Activated naive CD4-positive, alpha-beta T cell (primary cell): Measurements from ENCODE around the gene SCGB1A1.

Experiments
- DNase-seq, 4 experiments: peaks; one replicate each; lab custom pipeline; 2025; lab: John Stamatoyannopoulos, UW

The SCGB1A1 gene

GRCh38 chr11:62398011-62398994, 20.5 kb upstream of the SCGB1A1 start:
- DNase-seq, result no peak

GRCh38 chr11:62399172-62399877, 19.5 kb upstream of the SCGB1A1 start:
- DNase-seq, result no peak

- DNase-seq, result no peak
These were observed 19.0 kb upstream of the SCGB1A1 start for GRCh38 chr11:62399878-62400266.

GRCh38 chr11:62400281-62400680, 18.6 kb upstream of the SCGB1A1 start:
- DNase-seq, result no peak

- no peak for DNase-seq
These were observed 18.1 kb upstream of the SCGB1A1 start for GRCh38 chr11:62400760-62401159.

- no peak for DNase-seq
These were observed 17.5 kb upstream of the SCGB1A1 start for GRCh38 chr11:62401356-62401755.

GRCh38 chr11:62401811-62402210, 17.0 kb upstream of the SCGB1A1 start:
- no peak for DNase-seq

- peak in 2 of 4 experiments; percentile 16 to 20 for DNase-seq
These were observed 16.4 kb upstream of the SCGB1A1 start for GRCh38 chr11:62402226-62402959.

GRCh38 chr11:62402960-62403730, 15.7 kb upstream of the SCGB1A1 start:
- no peak for DNase-seq

GRCh38 chr11:62404435-62404834, 14.4 kb upstream of the SCGB1A1 start:
- no peak for DNase-seq

GRCh38 chr11:62404901-62405300, 13.9 kb upstream of the SCGB1A1 start:
- DNase-seq, result no peak

GRCh38 chr11:62406034-62406433, 12.8 kb upstream of the SCGB1A1 start:
- no peak for DNase-seq

GRCh38 chr11:62409831-62410230, 9.0 kb upstream of the SCGB1A1 start:
- DNase-seq, result no peak

GRCh38 chr11:62410972-62411371, 7.9 kb upstream of the SCGB1A1 start:
- DNase-seq, result no peak

GRCh38 chr11:62411524-62411923, 7.3 kb upstream of the SCGB1A1 start:
- no peak for DNase-seq

- DNase-seq, result no peak
These were observed 5.7 kb upstream of the SCGB1A1 start for GRCh38 chr11:62413060-62413696.

GRCh38 chr11:62416596-62416995, 2.2 kb upstream of the SCGB1A1 start:
- DNase-seq, result no peak

- no peak for DNase-seq
These were observed 697 bp upstream of the SCGB1A1 start for GRCh38 chr11:62418136-62418535.

GRCh38 chr11:62419314-62419929, 589 bp downstream of the SCGB1A1 start:
- DNase-seq, result no peak

GRCh38 chr11:62419943-62420342, 1.1 kb downstream of the SCGB1A1 start:
- DNase-seq, result no peak

GRCh38 chr11:62420882-62421281, 2.0 kb downstream of the SCGB1A1 start:
- DNase-seq, result no peak
